CD8-positive, alpha-beta memory T cell (primary cell): ENCODE data around the gene USP14. TPM values are rescaled to one million over a fixed set of nuclear protein-coding genes. Genes with fewer than 3 reads are reported as not detected.

Experiments used
- CTCF ChIA-PET: fragments of 350-600 bp; sonication (Branson Sonifier 250); formaldehyde crosslinking; loops from one replicate; lab custom pipeline; 2021; ENCODE audit warnings: antibody characterized with exemption; lab: Charles Lee
- POLR2A ChIA-PET: fragments of 350-600 bp; sonication (Branson Sonifier 250); formaldehyde crosslinking; loops from one replicate; lab custom pipeline; 2021; ENCODE audit warnings: antibody characterized with exemption; lab: Charles Lee
- DNase-seq, 5 donors: peaks; one replicate each; pipeline versions ENCODE4 v3.0.0 to v3.0.0-alpha.2; 2020 to 2022; ENCODE audit warnings: mixed read lengths in 1 of 5
- H3K27ac ChIP-seq: one replicate; pipeline ENCODE4 v1.7.0; 2013; ENCODE audit warnings: low read depth, mild to moderate bottlenecking, low read length, moderate library complexity
- H3K27me3 ChIP-seq: 2 replicates; pipeline ENCODE4 v1.7.0; 2013; ENCODE audit warnings: low read length, mild to moderate bottlenecking; ENCODE audit not compliant: insufficient read depth, poor library complexity, severe bottlenecking
- H3K36me3 ChIP-seq: 2 replicates; pipeline ENCODE4 v1.7.0; 2013; ENCODE audit warnings: mild to moderate bottlenecking, low read length, moderate library complexity; ENCODE audit not compliant: insufficient read depth
- H3K4me1 ChIP-seq: 2 replicates; pipeline ENCODE4 v1.7.0; 2013; ENCODE audit warnings: mild to moderate bottlenecking, low read length, moderate library complexity; ENCODE audit not compliant: insufficient read depth
- H3K4me3 ChIP-seq: 2 replicates; pipeline ENCODE4 v1.7.0; 2013; ENCODE audit warnings: mild to moderate bottlenecking, low read length
- H3K9me3 ChIP-seq: 2 replicates; pipeline ENCODE4 v1.7.0; 2013; ENCODE audit warnings: mild to moderate bottlenecking, low read length
- H3K27ac Mint-ChIP-seq, 8 donors: one replicate each; pipeline ENCODE4 v1.8.0; 2020 to 2021; ENCODE audit warnings: mixed read lengths in 8 of 8, mild to moderate bottlenecking in 6 of 8, inconsistent platforms in 3 of 8, moderate library complexity in 3 of 8
- H3K27me3 Mint-ChIP-seq, 2 donors: one replicate each; pipeline ENCODE4 v1.8.0; 2020 to 2021; ENCODE audit warnings: mixed read lengths in 2 of 2, mild to moderate bottlenecking in 1 of 2, moderate library complexity in 1 of 2
- H3K36me3 Mint-ChIP-seq, 3 donors: one replicate each; pipeline ENCODE4 v1.8.0; 2020 to 2021; ENCODE audit warnings: mixed read lengths in 3 of 3, inconsistent platforms in 1 of 3, mild to moderate bottlenecking in 1 of 3
- H3K4me1 Mint-ChIP-seq, 3 donors: one replicate each; pipeline ENCODE4 v1.8.0; 2020 to 2021; ENCODE audit warnings: mixed read lengths in 3 of 3, inconsistent platforms in 1 of 3, mild to moderate bottlenecking in 1 of 3
- H3K4me3 Mint-ChIP-seq, 7 donors: one replicate each; pipeline ENCODE4 v1.8.0; 2020 to 2021; ENCODE audit warnings: mixed read lengths in 7 of 7, mild to moderate bottlenecking in 6 of 7, moderate library complexity in 4 of 7, inconsistent platforms in 2 of 7
- H3K9me3 Mint-ChIP-seq, 5 donors: one replicate each; pipeline ENCODE4 v1.8.0; 2020 to 2022; ENCODE audit warnings: mixed read lengths in 5 of 5, mild to moderate bottlenecking in 3 of 5, moderate library complexity in 2 of 5, inconsistent platforms in 1 of 5
- polyA plus RNA-seq: library from polyadenylated mRNA; unstranded; fragments of 300-500 nt; fragmentation: Illumina TruSeq; gene quantifications from one replicate; pipeline ENCODE4 v1.2.3, GENCODE V29; 2021
- total RNA-seq, 2 experiments: library from RNA; stranded (reverse); gene quantifications; one replicate each; pipeline ENCODE4 v1.2.3, GENCODE V29; 2021

The USP14 gene
- total and polyA plus RNA-seq, 3 experiments from 2014 or later: 50.2 to 113 (median 111) TPM

DNA sequence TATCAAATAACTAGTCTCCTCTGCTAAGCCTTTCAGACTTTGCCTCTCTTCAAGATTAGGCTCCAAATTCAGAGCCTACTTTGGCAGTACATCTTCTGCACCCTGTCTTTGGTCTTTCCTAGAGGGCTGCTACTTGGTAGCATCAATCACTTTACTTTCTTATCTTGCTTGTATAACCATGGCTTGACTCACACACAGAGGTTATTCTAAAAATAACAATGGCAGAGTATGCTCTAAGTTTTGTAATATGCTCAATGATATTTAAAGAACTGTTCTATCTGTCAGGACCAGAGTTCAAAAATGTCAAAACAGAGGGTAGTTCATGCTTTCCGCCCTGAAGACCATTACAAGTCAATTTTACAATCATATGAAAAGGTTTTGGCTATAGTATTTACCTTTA lies 81.8 kb downstream of the USP14 start:
- H3K36me3 ChIP-seq: peaks cover 6% of the 10 kb centered on the region
- POLR2A ChIA-PET: no interaction called here

DNA sequence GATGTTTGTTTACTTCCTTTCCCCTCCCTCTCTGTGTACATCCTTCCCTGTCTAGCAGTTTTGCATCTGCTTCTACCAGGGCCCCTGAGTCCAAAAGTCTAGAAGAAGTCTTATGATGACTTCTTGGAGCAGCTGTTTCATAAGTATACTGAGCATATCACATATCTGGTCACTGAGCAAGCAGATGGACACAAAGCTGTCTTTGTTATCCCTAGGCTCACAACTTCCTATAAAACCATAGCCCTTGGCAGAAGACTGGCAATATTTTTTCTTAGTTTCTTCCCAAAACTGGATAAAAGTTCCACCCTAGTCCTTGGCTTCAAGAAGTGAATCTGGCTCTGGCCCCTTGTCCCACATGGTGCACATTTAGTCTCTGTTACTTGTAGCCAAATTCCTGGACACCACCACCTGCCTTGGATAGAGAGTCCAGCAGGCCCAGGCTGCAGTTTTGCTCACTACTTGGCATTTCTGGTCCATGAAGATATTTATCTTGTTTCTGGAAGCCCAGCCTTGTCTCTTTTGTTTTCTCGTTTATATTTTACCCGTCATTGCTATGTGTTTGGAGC lies 87.0 kb downstream of the USP14 start:
- Mint-ChIP-seq H3K36me3 (peaks cover 19 to 75% (median 29%) of the 10 kb centered on the region in 3 donors), H3K4me1 (peaks cover 0 to 2% (median 1%) of the 10 kb centered on the region in 3 donors), H3K27me3 (no peaks in the 10 kb centered on the region), H3K4me3 (no peak overlapping the region), H3K27ac (peak overlapping the region in 2 of 8 donors; percentile 3 to 8), H3K9me3 (no peaks in the 10 kb centered on the region)
- H3K9me3 ChIP-seq: no peaks in the 10 kb centered on the region
- H3K4me1 ChIP-seq: no peaks in the 10 kb centered on the region
- DNase-seq: no peak
- no peaks in the 10 kb centered on the region for H3K27me3 ChIP-seq
- H3K36me3 ChIP-seq: peaks cover 17% of the 10 kb centered on the region
- H3K4me3 ChIP-seq: no peak overlapping the region
- ChIA-PET POLR2A (no interaction called here), CTCF (no interaction called here)
- no peak overlapping the region for H3K27ac ChIP-seq

More for the DNA sequence above, 81.8 kb downstream of the USP14 start:
- H3K27me3 ChIP-seq: no peaks in the 10 kb centered on the region
- H3K27ac ChIP-seq: no peak overlapping the region
- peaks cover 1 to 4% (median 2%) of the 10 kb centered on the region in 3 donors for H3K4me1 Mint-ChIP-seq
- no peaks in the 10 kb centered on the region for H3K9me3 Mint-ChIP-seq
- no peaks in the 10 kb centered on the region for H3K4me1 ChIP-seq
- peaks cover 10 to 50% (median 11%) of the 10 kb centered on the region in 3 donors for H3K36me3 Mint-ChIP-seq
- no peak overlapping the region for H3K4me3 ChIP-seq
- no peak overlapping the region for H3K27ac Mint-ChIP-seq
- no peaks in the 10 kb centered on the region for H3K9me3 ChIP-seq
- no peak overlapping the region for H3K4me3 Mint-ChIP-seq
- CTCF ChIA-PET: no interaction called here
- DNase-seq: no peak
- H3K27me3 Mint-ChIP-seq: no peaks in the 10 kb centered on the region

DNA sequence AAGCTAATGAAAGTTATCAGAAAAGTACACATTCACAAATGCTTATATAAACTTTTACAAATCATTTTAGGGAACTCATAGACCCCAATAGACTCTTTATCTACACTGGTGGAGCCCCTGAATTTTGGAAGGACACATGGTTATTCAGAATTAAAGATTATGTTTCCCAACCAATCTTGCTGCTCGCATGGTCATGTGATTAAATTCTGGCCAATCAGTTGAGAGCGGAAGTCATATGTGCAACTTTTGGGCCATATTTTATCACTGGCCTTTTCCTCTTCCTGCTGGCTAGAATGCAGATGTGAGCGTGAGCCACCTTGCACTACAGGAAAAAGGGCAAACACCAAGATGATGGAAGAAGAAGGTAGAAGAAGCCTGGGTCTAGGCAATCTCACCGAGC lies 89.7 kb downstream of the USP14 start:
- H3K36me3 ChIP-seq: peaks cover 32% of the 10 kb centered on the region

DNA sequence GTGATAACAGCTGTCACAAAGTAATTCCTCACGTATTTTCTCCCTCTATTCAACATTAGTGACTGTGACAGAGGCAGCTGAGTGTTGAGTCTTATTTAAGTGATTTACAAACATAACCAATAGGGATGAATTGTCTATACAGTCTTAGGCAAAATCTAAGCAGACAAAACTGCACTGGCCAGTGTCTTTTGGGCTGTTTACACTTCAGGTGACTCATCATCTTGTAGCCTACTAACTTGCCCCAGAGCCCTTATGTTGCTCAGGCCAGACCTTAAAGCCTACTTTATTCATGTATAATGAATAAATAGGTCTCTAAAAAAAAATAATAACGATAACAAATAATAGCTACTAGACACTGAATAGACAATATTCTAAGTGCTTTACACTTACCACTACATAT lies 92.3 kb downstream of the USP14 start:
- H3K9me3 Mint-ChIP-seq: no peaks in the 10 kb centered on the region
- no peak overlapping the region for H3K4me3 ChIP-seq
- H3K4me1 ChIP-seq: no peaks in the 10 kb centered on the region
- ChIA-PET POLR2A (no interaction called here), CTCF (no interaction called here)
- no peak overlapping the region for H3K4me3 Mint-ChIP-seq
- no peaks in the 10 kb centered on the region for H3K9me3 ChIP-seq
- H3K27me3 ChIP-seq: no peaks in the 10 kb centered on the region
- H3K4me1 Mint-ChIP-seq: no peaks in the 10 kb centered on the region
- H3K36me3 ChIP-seq: peaks cover 26% of the 10 kb centered on the region
- H3K27me3 Mint-ChIP-seq: no peaks in the 10 kb centered on the region
- peaks cover 3 to 81% (median 38%) of the 10 kb centered on the region in 3 donors for H3K36me3 Mint-ChIP-seq
- DNase-seq: no peak
- no peak overlapping the region for H3K27ac Mint-ChIP-seq
- no peak overlapping the region for H3K27ac ChIP-seq

More for the DNA sequence above, 89.7 kb downstream of the USP14 start:
- no peaks in the 10 kb centered on the region for H3K27me3 ChIP-seq
- no peaks in the 10 kb centered on the region for H3K4me1 ChIP-seq
- peaks cover 0 to 1% (median 0%) of the 10 kb centered on the region in 3 donors for H3K4me1 Mint-ChIP-seq
- POLR2A ChIA-PET: no interaction called here
- no peak overlapping the region for H3K27ac ChIP-seq
- H3K27ac Mint-ChIP-seq: no peak overlapping the region
- H3K4me3 Mint-ChIP-seq: no peak overlapping the region
- CTCF ChIA-PET: no interaction called here
- no peaks in the 10 kb centered on the region for H3K27me3 Mint-ChIP-seq
- H3K4me3 ChIP-seq: no peak overlapping the region
- no peaks in the 10 kb centered on the region for H3K9me3 ChIP-seq
- no peak for DNase-seq
- peaks cover 19 to 83% (median 41%) of the 10 kb centered on the region in 3 donors for H3K36me3 Mint-ChIP-seq
- H3K9me3 Mint-ChIP-seq: no peaks in the 10 kb centered on the region

DNA sequence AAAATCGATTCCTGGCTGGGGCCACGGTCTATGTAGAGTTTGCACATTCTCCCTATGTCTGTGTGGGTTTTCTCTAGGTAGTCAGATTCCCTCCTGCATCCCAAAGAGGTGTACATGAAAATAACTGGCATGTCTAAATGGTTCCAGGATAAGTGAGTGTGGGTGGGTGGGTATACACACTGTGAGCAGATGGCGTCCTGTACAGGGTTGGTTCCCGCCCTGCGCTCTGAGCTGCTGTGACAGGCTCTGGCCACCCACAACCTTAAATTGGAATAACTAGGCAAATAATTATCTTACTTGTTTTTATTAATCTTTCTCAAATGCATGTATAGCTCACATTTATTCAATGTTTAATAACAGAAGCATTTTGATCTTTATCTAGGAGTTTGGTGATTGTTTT lies 93.2 kb downstream of the USP14 start:
- H3K27ac Mint-ChIP-seq: peak overlapping the region in 2 of 8 donors; percentile 15 to 66
- Histone ChIP-seq H3K4me3 (no peak overlapping the region), H3K27ac (no peak overlapping the region), H3K36me3 (peaks cover 26% of the 10 kb centered on the region), H3K9me3 (no peaks in the 10 kb centered on the region), H3K27me3 (no peaks in the 10 kb centered on the region), H3K4me1 (no peaks in the 10 kb centered on the region)
- H3K27me3 Mint-ChIP-seq: no peaks in the 10 kb centered on the region
- DNase-seq: no peak
- no peaks in the 10 kb centered on the region for H3K9me3 Mint-ChIP-seq
- no peaks in the 10 kb centered on the region for H3K4me1 Mint-ChIP-seq
- POLR2A ChIA-PET: no interaction called here
- H3K36me3 Mint-ChIP-seq: peaks cover 3 to 83% (median 38%) of the 10 kb centered on the region in 3 donors
- CTCF ChIA-PET: interaction anchor here (1.6 kb wide), 1 partner anchor 35 kb away, joined by 3 read pairs; no protein-coding TSS in a partner anchor
- H3K4me3 Mint-ChIP-seq: no peak overlapping the region

DNA sequence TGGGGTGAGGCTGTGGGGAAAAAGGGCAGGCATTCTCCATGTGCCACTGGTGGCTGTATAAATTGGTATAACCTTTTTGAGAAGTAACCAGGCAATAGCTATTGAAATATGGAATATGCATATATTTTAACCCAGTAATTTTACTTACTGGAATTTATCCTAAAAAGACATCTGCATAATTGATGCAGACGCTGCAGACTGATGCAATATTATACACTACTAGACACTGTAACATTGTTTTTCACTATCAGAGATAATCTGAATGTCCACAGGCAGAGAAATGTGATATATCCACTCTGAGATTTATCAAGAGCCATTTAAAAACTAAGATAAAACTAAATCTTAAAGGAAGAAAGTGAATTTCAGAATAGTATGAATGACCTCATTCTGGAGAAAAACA lies 94.8 kb downstream of the USP14 start:
- H3K4me1 Mint-ChIP-seq: no peaks in the 10 kb centered on the region
- no peak for DNase-seq
- no peak overlapping the region for H3K4me3 ChIP-seq
- H3K9me3 Mint-ChIP-seq: no peaks in the 10 kb centered on the region
- peaks cover 5 to 86% (median 43%) of the 10 kb centered on the region in 3 donors for H3K36me3 Mint-ChIP-seq
- H3K36me3 ChIP-seq: peaks cover 30% of the 10 kb centered on the region
- no peak overlapping the region for H3K27ac Mint-ChIP-seq
- no peaks in the 10 kb centered on the region for H3K9me3 ChIP-seq
- ChIA-PET CTCF (interaction anchor here (1.6 kb wide), 1 partner anchor 37 kb away, joined by 3 read pairs; no protein-coding TSS in a partner anchor), POLR2A (no interaction called here)
- H3K27me3 Mint-ChIP-seq: no peaks in the 10 kb centered on the region
- H3K27me3 ChIP-seq: no peaks in the 10 kb centered on the region
- no peak overlapping the region for H3K27ac ChIP-seq
- H3K4me3 Mint-ChIP-seq: no peak overlapping the region
- no peaks in the 10 kb centered on the region for H3K4me1 ChIP-seq

DNA sequence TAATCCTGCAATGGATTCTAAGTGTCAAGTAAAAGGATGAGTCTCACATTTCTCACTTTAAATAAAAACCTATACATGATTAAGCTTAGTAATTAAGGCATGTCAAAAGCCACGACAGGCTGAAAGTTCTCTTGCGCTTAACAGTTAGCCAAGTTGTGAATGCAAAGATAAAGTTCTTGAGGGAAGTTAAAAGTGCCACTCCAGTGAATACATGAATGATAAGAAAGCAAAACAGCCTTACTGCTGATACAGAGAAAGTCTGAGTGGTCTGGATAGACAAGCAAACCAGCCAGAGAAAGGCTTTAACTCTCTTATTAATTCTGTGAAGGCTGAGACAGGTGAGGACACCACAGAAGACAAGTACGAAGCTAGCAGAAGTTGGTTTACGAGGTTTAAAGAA lies 96.8 kb downstream of the USP14 start:
- DNase-seq: no peak
- Mint-ChIP-seq H3K4me3 (no peak overlapping the region), H3K4me1 (no peaks in the 10 kb centered on the region), H3K27me3 (no peaks in the 10 kb centered on the region), H3K36me3 (peaks cover 8 to 86% (median 40%) of the 10 kb centered on the region in 3 donors), H3K9me3 (no peaks in the 10 kb centered on the region), H3K27ac (peak overlapping the region in 2 of 8 donors; percentile 26 to 79)
- Histone ChIP-seq H3K4me3 (no peak overlapping the region), H3K4me1 (no peaks in the 10 kb centered on the region), H3K27me3 (no peaks in the 10 kb centered on the region), H3K9me3 (no peaks in the 10 kb centered on the region), H3K36me3 (peaks cover 31% of the 10 kb centered on the region), H3K27ac (no peak overlapping the region)
- CTCF ChIA-PET: no interaction called here
- POLR2A ChIA-PET: no interaction called here

DNA sequence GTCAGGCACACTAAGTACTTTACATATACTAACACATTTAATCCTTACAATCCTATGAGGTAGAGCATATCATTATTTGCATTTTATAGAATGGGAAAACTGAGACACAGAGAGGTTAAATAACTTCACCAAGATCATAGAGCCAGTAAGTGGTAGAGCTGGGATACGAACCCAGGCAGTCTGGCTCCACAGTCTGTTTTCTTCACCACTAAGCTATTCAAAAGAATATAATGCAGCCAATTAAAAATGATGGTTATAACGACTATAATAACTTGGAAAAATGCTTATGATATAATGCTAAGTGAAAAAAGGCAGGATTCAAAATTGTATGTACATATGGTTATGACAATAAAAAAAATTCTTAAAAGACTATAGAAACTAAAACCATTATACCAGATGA lies 102.2 kb downstream of the USP14 start:
- CTCF ChIA-PET: no interaction called here
- no peaks in the 10 kb centered on the region for H3K27me3 Mint-ChIP-seq
- H3K9me3 ChIP-seq: no peaks in the 10 kb centered on the region

More for the DNA sequence above, 102.2 kb downstream of the USP14 start:
- Mint-ChIP-seq H3K27ac (peak overlapping the region in 2 of 8 donors; percentile 25 to 69), H3K4me3 (no peak overlapping the region), H3K4me1 (peaks cover 4 to 18% (median 7%) of the 10 kb centered on the region in 3 donors), H3K36me3 (peaks cover 12 to 81% (median 26%) of the 10 kb centered on the region in 3 donors), H3K9me3 (no peaks in the 10 kb centered on the region)
- no peaks in the 10 kb centered on the region for H3K27me3 ChIP-seq
- POLR2A ChIA-PET: no interaction called here
- H3K36me3 ChIP-seq: peaks cover 32% of the 10 kb centered on the region
- H3K4me3 ChIP-seq: no peak overlapping the region
- DNase-seq: no peak
- H3K27ac ChIP-seq: no peak overlapping the region
- H3K4me1 ChIP-seq: no peaks in the 10 kb centered on the region
